GM23338 (cell line): ENCODE measurements around the gene DDX4. TPM values are rescaled to one million over a fixed set of nuclear protein-coding genes. Genes with fewer than 3 reads are reported as not detected.
A peak's percentile ranks its signal among the peaks of the same experiment; 100 is the strongest.
"Not testable (repeated sequence)": the region's sequence is repeated elsewhere in the genome, so short reads cannot be mapped to it uniquely, and the experiment has no call there.

Source experiments
- ATAC-seq: fragments of 200-7000 bp; cut with Tn5 transposase; 3 replicates; pipeline ENCODE4 v1.9.1; 2020
- DNase-seq: peaks from one replicate; pipeline ENCODE4 v3.0.0-alpha.2; 2015; ENCODE audit warnings: low spot score
- H2AFZ ChIP-seq: fragments of 200-600 bp; sonication (generic); 2 replicates; pipeline ENCODE4 v1.8.0; 2016; ENCODE audit warnings: antibody characterized with exemption, mild to moderate bottlenecking, moderate library complexity
- H3F3A ChIP-seq: fragments of 200-600 bp; sonication (generic); replicated peaks from 2 replicates; pipeline ENCODE4 v1.8.0; 2017; ENCODE audit warnings: antibody characterized with exemption, mixed run types, low read depth
- H3K27ac ChIP-seq: fragments of 200-600 bp; sonication (generic); 2 replicates; pipeline ENCODE4 v1.6.1; 2016; ENCODE audit warnings: low read depth
- H3K27me3 ChIP-seq: fragments of 200-600 bp; sonication (generic); 2 replicates; pipeline ENCODE4 v1.8.0; 2016; ENCODE audit warnings: mild to moderate bottlenecking, mixed run types, moderate library complexity; ENCODE audit not compliant: insufficient read depth
- H3K36me3 ChIP-seq: fragments of 200-600 bp; sonication (generic); 2 replicates; pipeline ENCODE4 v1.8.0; 2016; ENCODE audit warnings: mild to moderate bottlenecking; ENCODE audit not compliant: insufficient read depth
- H3K4me1 ChIP-seq: fragments of 200-600 bp; sonication (generic); 2 replicates; pipeline ENCODE4 v1.8.0; 2016; ENCODE audit warnings: mild to moderate bottlenecking, moderate library complexity; ENCODE audit not compliant: insufficient read depth
- H3K4me2 ChIP-seq: fragments of 200-600 bp; sonication (generic); 2 replicates; pipeline ENCODE4 v1.7.1; 2017; ENCODE audit warnings: mixed run types
- H3K4me3 ChIP-seq: fragments of 200-600 bp; sonication (generic); 2 replicates; pipeline ENCODE4 v1.6.1; 2016; ENCODE audit warnings: mixed run types
- H3K79me2 ChIP-seq: fragments of 200-600 bp; sonication (generic); replicated peaks from 2 replicates; pipeline ENCODE4 v1.8.0; 2017; ENCODE audit warnings: mild to moderate bottlenecking; ENCODE audit not compliant: insufficient read depth
- H3K9me2 ChIP-seq: fragments of 200-600 bp; sonication (generic); 2 replicates; pipeline ENCODE4 v1.8.0; 2017; ENCODE audit not compliant: insufficient read depth
- H4K20me1 ChIP-seq: fragments of 200-600 bp; sonication (generic); replicated peaks from 2 replicates; pipeline ENCODE4 v1.8.0; 2017; ENCODE audit warnings: mild to moderate bottlenecking; ENCODE audit not compliant: insufficient read depth
- H3K27ac Mint-ChIP-seq: 2 replicates; pipeline ENCODE4 v1.8.0; 2020; ENCODE audit warnings: inconsistent platforms, mild to moderate bottlenecking, moderate library complexity, mixed read lengths
- H3K27me3 Mint-ChIP-seq: 3 replicates; pipeline ENCODE4 v1.8.0; 2022; ENCODE audit warnings: low read depth, mild to moderate bottlenecking, moderate library complexity, mixed read lengths, inconsistent platforms; ENCODE audit not compliant: insufficient read depth, poor library complexity
- H3K36me3 Mint-ChIP-seq: 3 replicates; pipeline ENCODE4 v1.8.0; 2021; ENCODE audit warnings: low read depth, mild to moderate bottlenecking, inconsistent platforms, moderate library complexity, mixed read lengths
- H3K4me1 Mint-ChIP-seq: 3 replicates; pipeline ENCODE4 v1.8.0; 2020; ENCODE audit warnings: mild to moderate bottlenecking, inconsistent platforms, mixed read lengths
- H3K4me3 Mint-ChIP-seq: 3 replicates; pipeline ENCODE4 v1.8.0; 2021; ENCODE audit warnings: moderate library complexity, mild to moderate bottlenecking, inconsistent platforms, mixed read lengths
- H3K9me3 Mint-ChIP-seq: 3 replicates; pipeline ENCODE4 v1.8.0; 2020; ENCODE audit warnings: moderate library complexity, mild to moderate bottlenecking, inconsistent platforms, mixed read lengths
- CREB1 ChIP-seq: fragments of 250-450 bp; sonication (Bioruptor Pico); IDR thresholded peaks from 2 replicates; pipeline ENCODE4 v1.5.0; 2020; ENCODE audit warnings: low read depth, mild to moderate bottlenecking, moderate library complexity
- EZH2 ChIP-seq: fragments of 200-600 bp; sonication (generic); IDR thresholded peaks from one replicate; pipeline ENCODE4 v1.8.0; 2017; ENCODE audit warnings: antibody characterized with exemption, mild to moderate bottlenecking, low read depth; ENCODE audit not compliant: unreplicated experiment
- EZH2phosphoT487 ChIP-seq: fragments of 200-600 bp; sonication (generic); IDR thresholded peaks from one replicate; pipeline ENCODE4 v1.8.1; 2018; ENCODE audit warnings: antibody characterized with exemption; ENCODE audit not compliant: unreplicated experiment
- JUNB ChIP-seq: IDR thresholded peaks from one replicate; pipeline ENCODE4 v1.6.1; 2016; ENCODE audit warnings: antibody characterized with exemption; ENCODE audit not compliant: unreplicated experiment
- NANOG ChIP-seq: IDR thresholded peaks from 2 replicates; pipeline ENCODE4 v1.6.1; 2016; ENCODE audit warnings: antibody characterized with exemption, borderline replicate concordance
- POLR2AphosphoS5 ChIP-seq: IDR thresholded peaks from 2 replicates; pipeline ENCODE4 v1.6.1; 2016; ENCODE audit warnings: antibody characterized with exemption, low read depth
- REST ChIP-seq: IDR thresholded peaks from one replicate; pipeline ENCODE4 v1.6.1; 2018; ENCODE audit warnings: antibody characterized with exemption; ENCODE audit not compliant: unreplicated experiment
- STAT1 ChIP-seq: IDR thresholded peaks from one replicate; pipeline ENCODE4 v1.6.1; 2016; ENCODE audit warnings: antibody characterized with exemption; ENCODE audit not compliant: unreplicated experiment
- ZNF114 ChIP-seq: fragments of 250-450 bp; sonication (Bioruptor Pico); IDR thresholded peaks from 2 replicates; pipeline ENCODE4 v1.5.0; 2020; ENCODE audit warnings: mild to moderate bottlenecking, moderate library complexity
- ZNF331 ChIP-seq: fragments of 250-450 bp; sonication (Bioruptor Pico); IDR thresholded peaks from 2 replicates; pipeline ENCODE4 v1.5.0; 2020; ENCODE audit warnings: low read depth, mild to moderate bottlenecking, moderate library complexity
- polyA plus RNA-seq: library from polyadenylated mRNA; unstranded; fragments of >200 nt; fragmentation: Nextera tagmentation; extraction: Ambion mirVana; gene quantifications from 2 replicates; pipeline ENCODE4 v1.2.1, GENCODE V29; 2016
- total RNA-seq: library from RNA; depleted of rRNA; stranded (reverse); fragments of >200 nt; shearing (Covaris generic); gene quantifications from 2 replicates; pipeline ENCODE4 v1.2.3, GENCODE V29; 2014
- TF ChIP-seq, protein P1 (sequence below), 2 experiments: fragments of 200-600 bp in 1 of 2; sonication (generic) in 1 of 2; conservative IDR thresholded peaks; 2 replicates each; pipeline versions ENCODE4 v1.5.1 to v1.6.1; 2016 to 2017; ENCODE audit warnings: antibody characterized with exemption in 2 of 2, low read depth in 2 of 2, mild to moderate bottlenecking in 2 of 2, moderate library complexity in 1 of 2

DDX4 gene
- total and polyA plus RNA-seq, 2 experiments from 2014 or later, result 0.83 TPM; not detected in 1

DNA sequence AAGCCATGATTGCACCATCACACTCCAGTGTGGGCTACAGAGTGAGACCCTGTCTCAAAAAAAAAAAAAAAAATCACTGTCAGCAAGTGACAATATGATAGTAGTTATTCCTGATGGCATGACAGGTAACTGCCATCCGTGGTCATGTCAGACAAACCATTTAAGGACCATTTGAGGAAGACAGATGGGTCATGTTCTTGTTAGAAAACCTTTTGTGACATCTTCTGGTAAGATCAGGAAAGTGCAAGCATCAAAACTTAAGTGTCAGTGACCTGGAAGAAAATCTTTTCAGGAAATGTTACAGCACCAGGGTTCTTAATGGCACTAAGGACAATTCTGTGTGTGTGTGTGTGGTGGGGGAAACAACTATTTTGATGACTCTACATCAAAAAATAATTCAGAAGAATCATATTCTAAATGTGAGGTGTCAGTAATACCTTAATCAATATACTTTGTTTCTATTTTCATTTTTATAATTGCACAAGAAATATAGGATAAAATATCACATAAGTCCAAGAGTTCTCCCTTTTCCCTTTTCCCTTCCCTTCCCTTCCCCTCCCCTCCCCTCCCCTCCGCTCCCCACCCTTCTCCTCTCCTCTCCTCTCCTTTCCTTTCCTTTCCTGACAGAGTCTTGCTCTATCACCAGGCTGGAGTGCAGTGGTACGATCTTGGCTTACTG is 43.6 kb upstream of the DDX4 start:
- Histone ChIP-seq H3K79me2 (peaks cover 8% of the 10 kb centered on the region; the same call in 1 of the 2 replicates), H4K20me1 (no peaks in the 10 kb centered on the region), H3K27ac (no peak overlapping the region), H3K36me3 (peaks cover 8% of the 10 kb centered on the region), H3K4me1 (peaks cover 15% of the 10 kb centered on the region), H3K9me2 (no peaks in the 10 kb centered on the region), H3F3A (no peaks in the 10 kb centered on the region), H3K4me3 (no peak overlapping the region), H2AFZ (no peak overlapping the region), H3K4me2 (no peak overlapping the region), H3K27me3 (no peaks in the 10 kb centered on the region)
- peaks cover 2% of the 10 kb centered on the region for H3K27me3 Mint-ChIP-seq
- peaks cover 22% of the 10 kb centered on the region for H3K4me1 Mint-ChIP-seq
- peaks cover 36% of the 10 kb centered on the region for H3K36me3 Mint-ChIP-seq
- no peak overlapping the region for H3K27ac Mint-ChIP-seq
- DNase-seq (peak; percentile 75), ATAC-seq (peak; percentile 66)
- peaks cover 29% of the 10 kb centered on the region for H3K9me3 Mint-ChIP-seq
- H3K4me3 Mint-ChIP-seq, result no peak overlapping the region
- no peak for TF ChIP-seq STAT1
- TF ChIP-seq, protein P1, sequence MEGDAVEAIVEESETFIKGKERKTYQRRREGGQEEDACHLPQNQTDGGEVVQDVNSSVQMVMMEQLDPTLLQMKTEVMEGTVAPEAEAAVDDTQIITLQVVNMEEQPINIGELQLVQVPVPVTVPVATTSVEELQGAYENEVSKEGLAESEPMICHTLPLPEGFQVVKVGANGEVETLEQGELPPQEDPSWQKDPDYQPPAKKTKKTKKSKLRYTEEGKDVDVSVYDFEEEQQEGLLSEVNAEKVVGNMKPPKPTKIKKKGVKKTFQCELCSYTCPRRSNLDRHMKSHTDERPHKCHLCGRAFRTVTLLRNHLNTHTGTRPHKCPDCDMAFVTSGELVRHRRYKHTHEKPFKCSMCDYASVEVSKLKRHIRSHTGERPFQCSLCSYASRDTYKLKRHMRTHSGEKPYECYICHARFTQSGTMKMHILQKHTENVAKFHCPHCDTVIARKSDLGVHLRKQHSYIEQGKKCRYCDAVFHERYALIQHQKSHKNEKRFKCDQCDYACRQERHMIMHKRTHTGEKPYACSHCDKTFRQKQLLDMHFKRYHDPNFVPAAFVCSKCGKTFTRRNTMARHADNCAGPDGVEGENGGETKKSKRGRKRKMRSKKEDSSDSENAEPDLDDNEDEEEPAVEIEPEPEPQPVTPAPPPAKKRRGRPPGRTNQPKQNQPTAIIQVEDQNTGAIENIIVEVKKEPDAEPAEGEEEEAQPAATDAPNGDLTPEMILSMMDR (conservative IDR thresholded peaks at IDR 0.05; ENCODE audit: low read depth in 2 of 2), result peak; percentile 65 to 71
- no peak for TF ChIP-seq CREB1
- no peak for TF ChIP-seq EZH2phosphoT487
- no peak for TF ChIP-seq ZNF114 (CRISPR knock-in tag)

DNA sequence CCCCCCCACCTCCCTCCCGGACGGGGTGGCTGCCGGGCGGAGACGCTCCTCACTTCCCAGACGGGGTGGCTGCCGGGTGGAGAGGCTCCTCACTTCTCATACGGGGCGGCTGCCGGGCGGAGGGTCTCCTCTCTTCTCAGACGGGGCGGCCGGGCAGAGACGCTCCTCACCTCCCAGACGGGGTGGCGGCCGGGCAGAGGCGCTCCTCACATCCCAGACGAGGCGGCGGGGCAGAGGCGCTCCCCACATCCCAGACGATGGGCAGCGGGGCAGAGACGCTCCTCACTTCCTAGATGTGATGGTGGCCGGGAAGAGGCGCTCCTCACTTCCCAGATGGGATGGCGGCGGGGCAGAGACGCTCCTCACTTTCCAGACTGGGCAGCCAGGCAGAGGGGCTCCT is 41.2 kb upstream of the DDX4 start:
- H3K36me3 Mint-ChIP-seq, result peaks cover 43% of the 10 kb centered on the region
- not testable (repeated sequence) for H3F3A ChIP-seq, H3K4me1 ChIP-seq, H2AFZ ChIP-seq, H3K27ac ChIP-seq, H3K4me3 Mint-ChIP-seq, H4K20me1 ChIP-seq, H3K79me2 ChIP-seq, H3K4me2 ChIP-seq, DNase-seq, H3K4me1 Mint-ChIP-seq, ATAC-seq, H3K9me2 ChIP-seq, H3K27me3 Mint-ChIP-seq, H3K4me3 ChIP-seq, H3K36me3 ChIP-seq, H3K27ac Mint-ChIP-seq, H3K27me3 ChIP-seq
- peaks cover 30% of the 10 kb centered on the region for H3K9me3 Mint-ChIP-seq

GRCh38 chr5:55699041-55699688 is 38.7 kb upstream of the DDX4 start:
- peaks cover 2% of the 10 kb centered on the region for H3K27me3 Mint-ChIP-seq
- Histone ChIP-seq H4K20me1 (no peaks in the 10 kb centered on the region), H2AFZ (no peak overlapping the region), H3K36me3 (peaks cover 8% of the 10 kb centered on the region), H3K4me2 (no peak overlapping the region), H3K4me3 (no peak overlapping the region), H3K4me1 (no peaks in the 10 kb centered on the region), H3F3A (no peaks in the 10 kb centered on the region), H3K79me2 (peaks cover 8% of the 10 kb centered on the region; the same call in 1 of the 2 replicates), H3K27me3 (no peaks in the 10 kb centered on the region), H3K27ac (no peak overlapping the region), H3K9me2 (no peaks in the 10 kb centered on the region)
- no peak overlapping the region for H3K27ac Mint-ChIP-seq
- H3K4me1 Mint-ChIP-seq, result no peaks in the 10 kb centered on the region
- H3K9me3 Mint-ChIP-seq, result peaks cover 29% of the 10 kb centered on the region
- no peak for DNase-seq
- ATAC-seq, result no peak
- peaks cover 54% of the 10 kb centered on the region for H3K36me3 Mint-ChIP-seq
- H3K4me3 Mint-ChIP-seq, result no peak overlapping the region
- TF ChIP-seq ZNF114 (CRISPR knock-in tag) (no peak), REST (no peak), POLR2AphosphoS5 (no peak), EZH2phosphoT487 (no peak), EZH2 (no peak), ZNF331 (CRISPR knock-in tag) (no peak), JUNB (no peak), NANOG (no peak), CREB1 (no peak)
- TF ChIP-seq, protein P1 (conservative IDR thresholded peaks at IDR 0.05; ENCODE audit: low read depth in 2 of 2), result no peak
